ENCODE data around the gene PXMP2.

GRCh38 chr12:132660996-132661395 lies 26.4 kb upstream of the PXMP2 start:
- TF ChIP-seq, protein P1, sequence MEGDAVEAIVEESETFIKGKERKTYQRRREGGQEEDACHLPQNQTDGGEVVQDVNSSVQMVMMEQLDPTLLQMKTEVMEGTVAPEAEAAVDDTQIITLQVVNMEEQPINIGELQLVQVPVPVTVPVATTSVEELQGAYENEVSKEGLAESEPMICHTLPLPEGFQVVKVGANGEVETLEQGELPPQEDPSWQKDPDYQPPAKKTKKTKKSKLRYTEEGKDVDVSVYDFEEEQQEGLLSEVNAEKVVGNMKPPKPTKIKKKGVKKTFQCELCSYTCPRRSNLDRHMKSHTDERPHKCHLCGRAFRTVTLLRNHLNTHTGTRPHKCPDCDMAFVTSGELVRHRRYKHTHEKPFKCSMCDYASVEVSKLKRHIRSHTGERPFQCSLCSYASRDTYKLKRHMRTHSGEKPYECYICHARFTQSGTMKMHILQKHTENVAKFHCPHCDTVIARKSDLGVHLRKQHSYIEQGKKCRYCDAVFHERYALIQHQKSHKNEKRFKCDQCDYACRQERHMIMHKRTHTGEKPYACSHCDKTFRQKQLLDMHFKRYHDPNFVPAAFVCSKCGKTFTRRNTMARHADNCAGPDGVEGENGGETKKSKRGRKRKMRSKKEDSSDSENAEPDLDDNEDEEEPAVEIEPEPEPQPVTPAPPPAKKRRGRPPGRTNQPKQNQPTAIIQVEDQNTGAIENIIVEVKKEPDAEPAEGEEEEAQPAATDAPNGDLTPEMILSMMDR (IDR thresholded peaks at IDR 0.05) = no peak
- TF ChIP-seq EP300 (IDR thresholded peaks at IDR 0.05) (no peak), POLR2A (IDR thresholded peaks at IDR 0.05) (no peak)

Data from tibial nerve (tissue), 4 donors.